Epithelial cell of proximal tubule (primary cell): ENCODE data around the gene DNM1. TPM values are rescaled to one million over a fixed set of nuclear protein-coding genes. Genes with fewer than 3 reads are reported as not detected.
A peak's percentile ranks its signal among the peaks of the same experiment; 100 is the strongest.

Source experiments
- DNase-seq: peaks from one replicate; pipeline ENCODE4 v3.0.0-alpha.2; 2011; ENCODE audit warnings: low read depth
- H3K4me3 ChIP-seq: 2 replicates; pipeline ENCODE4 v1.5.1; 2011; ENCODE audit warnings: low read depth, mild to moderate bottlenecking, low read length
- CTCF ChIP-seq: conservative IDR thresholded peaks from 2 replicates; pipeline ENCODE4 v1.5.1; 2012; ENCODE audit warnings: low read depth, mild to moderate bottlenecking, low read length
- total RNA-seq: library from RNA; depleted of rRNA; stranded (reverse); fragments of >200 nt; gene quantifications from 2 replicates; pipeline ENCODE4 v1.2.3, GENCODE V29; 2015

Gene DNM1
- total RNA-seq, 1 donor from 2014 or later = 16.7 TPM

DNA sequence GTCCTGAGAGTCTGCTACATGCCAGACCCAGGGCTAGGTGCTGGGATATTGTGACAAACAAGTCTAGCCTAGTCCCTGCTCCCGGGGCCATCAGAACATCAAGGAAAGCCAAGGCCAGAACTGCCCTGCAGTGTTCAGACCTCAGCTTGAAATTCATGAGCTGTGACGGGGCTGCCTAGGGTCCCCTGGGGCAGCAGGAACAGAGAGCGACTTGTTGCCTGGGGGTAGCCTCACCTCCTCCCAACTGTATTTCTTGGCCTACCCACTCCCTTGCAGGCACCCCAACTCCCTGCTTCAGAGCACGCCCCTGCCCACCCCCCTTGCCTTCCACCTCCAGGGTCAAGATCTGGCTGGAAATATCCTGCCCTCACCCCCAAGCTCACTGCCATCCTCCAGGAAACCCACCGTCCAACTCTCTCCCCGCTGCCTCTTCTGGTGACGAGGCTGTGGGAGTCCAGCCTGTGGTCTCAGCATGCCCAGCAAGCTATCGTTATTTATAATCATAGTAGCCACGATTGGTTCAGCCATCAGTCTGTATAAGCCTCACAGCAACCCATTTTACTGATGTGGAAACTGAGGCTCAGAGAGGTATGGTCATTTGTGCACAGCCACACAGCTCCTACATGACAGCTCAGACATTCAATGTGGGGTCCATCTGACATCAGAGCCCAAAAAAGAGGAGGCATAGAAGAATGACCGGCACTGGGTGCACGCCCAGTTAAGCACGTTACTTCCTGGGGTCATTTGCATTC is 10.7 kb downstream of the DNM1 start:
- no peak for DNase-seq
- TF ChIP-seq CTCF = no peak
- no peak overlapping the region for H3K4me3 ChIP-seq

GRCh38 chr9:128214571-128215490 is 11.7 kb downstream of the DNM1 start:
- TF ChIP-seq CTCF = no peak
- no peak overlapping the region for H3K4me3 ChIP-seq
- no peak for DNase-seq

- DNase-seq = no peak
- no peak overlapping the region for H3K4me3 ChIP-seq
- TF ChIP-seq CTCF = no peak
These were observed 12.6 kb downstream of the DNM1 start for GRCh38 chr9:128215491-128216409.

DNA sequence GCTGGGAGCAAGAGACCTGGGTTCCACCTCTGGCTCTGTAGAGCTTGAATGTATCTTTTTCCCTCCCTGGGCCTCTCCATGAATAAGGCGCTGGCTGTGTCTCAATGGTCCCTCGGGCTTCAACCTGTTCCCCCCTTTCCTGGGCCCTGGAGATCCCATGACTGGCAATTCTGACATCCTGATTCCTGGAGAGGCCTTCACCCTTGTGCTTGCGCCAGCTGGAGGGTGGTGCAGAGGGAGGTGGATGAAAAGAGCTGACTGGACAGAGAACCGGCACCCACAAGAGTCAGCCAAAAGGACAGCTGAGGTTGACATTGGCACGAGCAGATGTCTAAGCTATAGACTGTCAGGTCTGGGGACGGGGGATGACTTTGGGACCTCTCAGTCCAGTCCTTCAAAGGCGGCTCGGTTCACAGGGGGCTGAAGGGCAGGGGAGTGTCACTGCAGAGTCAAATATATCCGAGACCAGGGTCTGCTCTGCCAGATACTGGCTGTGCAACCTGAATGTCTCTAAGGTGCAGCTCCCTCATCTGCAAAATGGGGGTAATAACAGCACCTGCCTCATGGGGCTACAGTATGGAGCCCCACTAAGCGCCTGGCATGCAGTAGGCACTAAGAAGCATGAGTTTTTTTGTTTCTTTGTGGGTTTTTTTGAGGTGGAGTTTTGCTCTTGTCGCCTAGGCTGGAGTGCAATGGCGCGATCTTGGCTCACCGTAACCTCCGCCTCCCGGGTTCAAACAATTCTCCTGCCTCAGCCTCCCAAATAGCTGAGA is 13.8 kb downstream of the DNM1 start:
- TF ChIP-seq CTCF = no peak
- DNase-seq = no peak

GRCh38 chr9:128218172-128218517 is 15.0 kb downstream of the DNM1 start:
- no peak for TF ChIP-seq CTCF
- H3K4me3 ChIP-seq = peak overlapping the region; percentile 51
- DNase-seq = no peak

More for the DNA sequence above, 13.8 kb downstream of the DNM1 start:
- no peak overlapping the region for H3K4me3 ChIP-seq
